H1 (cell line): ENCODE results near the gene ELMO3. TPM values are rescaled to one million over a fixed set of nuclear protein-coding genes. Genes with fewer than 3 reads are reported as not detected.

Experiments used
- ASH2L ChIP-seq: fragments of 200-600, 300-600 bp; sonication (generic); IDR thresholded peaks from one replicate; pipeline ENCODE4 v1.7.1; 2017; ENCODE audit warnings: low read length
- CHD7 ChIP-seq: fragments of 300-600 bp; sonication (generic); IDR thresholded peaks from 2 replicates; pipeline ENCODE4 v1.7.1; 2012; ENCODE audit warnings: low read length, moderate library complexity, mild to moderate bottlenecking, inconsistent platforms; ENCODE audit not compliant: insufficient replicate concordance
- CREB1 ChIP-seq: IDR thresholded peaks from 2 replicates; pipeline ENCODE4 v1.6.1; 2012; ENCODE audit warnings: inconsistent platforms
- GABPA ChIP-seq: IDR thresholded peaks from 2 replicates; pipeline ENCODE4 v1.6.1; 2011; ENCODE audit warnings: mild to moderate bottlenecking, low read length, moderate library complexity, borderline replicate concordance; ENCODE audit not compliant: insufficient read depth
- POLR2AphosphoS5 ChIP-seq: IDR thresholded peaks from 2 replicates; pipeline ENCODE4 v1.6.1; 2011; ENCODE audit warnings: low read depth, low read length
- SIRT6 ChIP-seq: IDR thresholded peaks from one replicate; pipeline ENCODE4 v1.7.1; 2012; ENCODE audit warnings: low read length, inconsistent platforms
- TAF1 ChIP-seq: IDR thresholded peaks from 2 replicates; pipeline ENCODE4 v1.6.1; 2011; ENCODE audit warnings: mild to moderate bottlenecking, low read depth, low read length
- TAF7 ChIP-seq: optimal IDR thresholded peaks from 2 replicates; pipeline ENCODE3; 2011; ENCODE audit warnings: low read depth, mild to moderate bottlenecking, inconsistent platforms, low read length, moderate library complexity, borderline replicate concordance
- polyA plus RNA-seq, 7 experiments: library from polyadenylated mRNA; depleted of rRNA in 3 of 7; stranded (reverse) in 5 of 7; unstranded in 2 of 7; fragments of >200 nt in 5 of 7; fragments of 200-250 nt in 2 of 7; gene quantifications; 1 replicate in 5 of 7; 2 replicates in 1 of 7; 4 replicates in 1 of 7; pipeline versions ENCODE4 v1.2.1 to v1.2.3, GENCODE V29; 2011 to 2013; ENCODE audit warnings: missing spikeins in 2 of 7, mixed read lengths in 2 of 7
- total RNA-seq: library from RNA; stranded (reverse); fragmentation: NEBNext Ultra II Directional; extraction: Animal tissue kit (Norgen Biotek cat#: 25700); gene quantifications from 2 replicates; pipeline ENCODE4 v1.2.1, GENCODE V29; 2021
- TF ChIP-seq, protein P1 (sequence below): IDR thresholded peaks from 2 replicates; pipeline ENCODE4 v1.6.1; 2012; ENCODE audit warnings: inconsistent platforms

The ELMO3 gene
- total and polyA plus RNA-seq, 2 of the 8 experiments (the other 6 are each of a cell fraction or from before 2014, with no cell fraction given), result 9.6 to 10.9 TPM

DNA sequence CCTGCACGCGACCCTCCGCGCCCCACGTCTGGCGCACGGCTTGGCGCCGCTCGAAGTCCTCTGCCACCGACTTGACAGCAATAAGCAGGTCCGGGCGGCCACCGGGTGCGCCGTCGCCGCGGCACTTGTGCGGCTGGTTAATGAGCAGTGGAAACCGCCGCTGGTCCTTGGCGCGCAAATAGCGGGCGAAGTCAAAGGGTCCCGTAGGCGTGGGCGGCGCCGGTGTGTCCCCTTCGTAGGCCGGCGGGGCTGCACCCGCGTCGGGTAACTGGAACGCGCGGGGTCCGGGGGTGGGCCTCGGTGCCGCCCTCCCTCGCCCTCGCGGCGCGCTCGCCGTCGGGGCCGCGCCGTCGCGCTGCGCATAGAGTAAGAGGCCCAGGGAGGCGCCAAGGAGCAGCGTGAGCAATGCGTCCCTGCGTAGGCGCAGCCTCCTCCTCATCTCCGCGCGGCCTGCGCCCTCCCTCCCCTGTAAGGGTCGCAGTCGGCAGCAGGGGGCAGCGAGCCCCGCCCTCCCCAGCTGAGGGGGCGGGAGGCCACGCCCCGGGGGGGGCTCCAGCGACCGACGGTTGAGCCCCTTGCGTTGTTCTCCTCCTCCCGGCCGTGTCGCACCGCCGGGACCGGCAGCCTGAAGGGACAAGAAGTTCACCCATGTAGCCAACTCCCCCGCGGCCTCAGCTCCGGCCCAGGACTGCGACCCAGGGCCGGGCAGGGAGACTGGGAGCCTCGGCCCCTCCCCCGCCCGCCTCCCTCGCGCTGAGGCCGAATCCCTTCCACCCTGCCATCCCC is 48.7 kb upstream of the ELMO3 start (continued):
- no peak for TF ChIP-seq CHD7
- peak; percentile 14 for TF ChIP-seq TAF7
- peak; percentile 86 for TF ChIP-seq CREB1
- TF ChIP-seq ASH2L, result peak; percentile 86
- TF ChIP-seq SIRT6, result no peak
- TF ChIP-seq GABPA, result 0 out of 2 replicates have a peak, but pooled peaks have one; percentile 20
- no peak; the same call in 1 of the 2 replicates for TF ChIP-seq TAF1
- TF ChIP-seq, protein P1, sequence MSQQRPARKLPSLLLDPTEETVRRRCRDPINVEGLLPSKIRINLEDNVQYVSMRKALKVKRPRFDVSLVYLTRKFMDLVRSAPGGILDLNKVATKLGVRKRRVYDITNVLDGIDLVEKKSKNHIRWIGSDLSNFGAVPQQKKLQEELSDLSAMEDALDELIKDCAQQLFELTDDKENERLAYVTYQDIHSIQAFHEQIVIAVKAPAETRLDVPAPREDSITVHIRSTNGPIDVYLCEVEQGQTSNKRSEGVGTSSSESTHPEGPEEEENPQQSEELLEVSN, result peak; percentile 84; the same call in 1 of the 2 replicates
- TF ChIP-seq POLR2AphosphoS5, result no peak
